HCEC 1CT (cell line): Measurements from ENCODE around the gene RAB25.

Experiments
- DNase-seq: peaks from one replicate; pipeline ENCODE4 v3.0.0-alpha.2; 2017

RAB25 gene

DNA sequence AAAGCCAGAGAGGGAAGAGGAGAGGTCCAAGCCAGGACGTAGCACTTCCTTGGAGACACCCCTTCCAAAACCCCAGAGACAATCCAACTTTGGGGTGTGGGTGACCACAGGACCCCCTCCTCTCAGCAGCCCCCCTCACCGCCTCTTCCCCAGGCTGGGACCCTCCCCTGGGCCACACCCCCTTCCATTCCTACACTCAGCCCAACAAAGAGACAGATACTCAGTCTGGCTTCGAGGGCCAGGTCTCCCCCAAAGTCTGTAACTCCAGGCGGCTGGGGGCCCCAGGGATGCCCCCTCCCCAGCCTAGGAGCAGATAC, 19.9 kb downstream of the RAB25 start:
- no peak for DNase-seq

- no peak for DNase-seq
Measured at GRCh38 chr1:156081180-156081916, 20.4 kb downstream of the RAB25 start.

DNA sequence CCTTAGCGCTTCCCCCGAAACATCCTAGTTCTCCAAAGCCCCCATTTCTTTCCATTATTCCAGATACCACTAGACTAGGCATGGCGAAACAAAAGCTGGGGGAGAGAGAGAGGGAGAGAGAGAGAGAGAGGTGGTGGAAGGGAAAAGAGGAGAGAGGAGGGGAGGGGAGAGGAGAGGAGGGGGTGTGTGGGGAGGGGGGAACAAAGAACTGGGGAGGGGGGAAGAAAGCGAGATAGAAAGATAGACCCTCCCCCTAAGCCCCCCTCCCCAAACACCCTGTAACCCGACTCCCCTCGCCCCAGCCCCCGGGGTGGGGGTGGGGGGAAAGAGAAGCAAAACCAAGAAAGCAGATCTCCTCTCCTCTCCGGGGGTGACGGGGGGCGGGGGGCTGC, 21.0 kb downstream of the RAB25 start:
- no peak for DNase-seq

- DNase-seq, result peak; percentile 52
Measured at GRCh38 chr1:156082309-156083091, 21.5 kb downstream of the RAB25 start, which contains the start of gene MEX3A. Gene MEX3A (minus strand): TSS chr1:156082465. CDS start chr1:156081998, 467 bp downstream.

DNA sequence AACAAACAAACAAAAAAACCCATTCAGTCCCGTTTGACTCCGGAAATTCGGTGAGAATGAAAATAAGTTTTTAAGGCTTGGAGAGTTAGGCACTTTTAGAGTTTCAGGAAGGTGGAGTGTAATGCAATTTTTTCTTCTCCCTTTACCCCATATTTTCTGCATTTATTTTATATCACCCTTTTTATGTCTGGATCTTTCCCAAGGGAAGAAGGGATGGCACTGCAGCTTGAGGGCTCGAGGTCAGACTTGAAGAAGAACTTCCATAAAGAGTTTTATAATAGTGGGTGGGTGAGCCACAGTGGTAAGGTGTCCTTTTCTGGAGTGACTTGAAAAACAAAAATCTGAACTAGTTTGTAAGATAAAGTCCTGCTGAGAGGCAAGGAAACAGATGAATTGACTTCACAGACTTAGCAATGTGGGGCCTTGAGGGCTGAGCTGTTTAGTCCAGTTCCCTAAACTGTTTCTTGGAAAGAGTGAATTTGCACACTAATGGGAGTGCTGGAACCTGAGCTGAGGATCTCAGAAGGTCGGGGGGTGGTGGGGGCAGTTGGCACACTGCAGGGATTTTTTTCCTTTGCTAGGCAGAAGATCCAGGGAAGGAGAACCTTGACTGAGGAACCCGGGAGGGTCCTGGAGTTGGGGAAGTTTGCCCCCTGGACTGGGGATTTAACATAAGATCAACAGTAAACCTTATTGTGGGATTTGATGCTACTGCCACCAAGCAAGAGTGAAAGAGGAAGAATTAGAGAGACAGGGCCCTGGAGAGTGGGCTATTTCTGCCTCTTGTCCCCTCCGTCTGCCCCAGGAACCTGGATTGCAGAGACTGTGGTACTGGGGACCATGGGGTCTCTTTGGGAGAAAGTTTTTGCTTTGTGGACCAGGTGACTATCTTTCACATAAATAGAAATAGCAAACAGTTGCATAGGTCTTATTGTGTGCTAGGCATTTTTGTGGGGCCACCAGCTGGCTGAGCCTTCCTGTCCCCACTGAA, 23.1 kb downstream of the RAB25 start:
- DNase-seq, result no peak

- DNase-seq, result no peak
Measured at GRCh38 chr1:156086256-156086662, 25.3 kb downstream of the RAB25 start.

- no peak for DNase-seq
Measured at GRCh38 chr1:156089704-156090103, 28.7 kb downstream of the RAB25 start.

- no peak for DNase-seq
Measured at GRCh38 chr1:156090138-156090839, 29.3 kb downstream of the RAB25 start.

GRCh38 chr1:156090840-156091188, 29.9 kb downstream of the RAB25 start:
- DNase-seq, result peak; percentile 62

- no peak for DNase-seq
Measured at GRCh38 chr1:156091610-156092009, 30.6 kb downstream of the RAB25 start.

- no peak for DNase-seq
Measured at GRCh38 chr1:156095906-156096508, 35.0 kb downstream of the RAB25 start.

DNA sequence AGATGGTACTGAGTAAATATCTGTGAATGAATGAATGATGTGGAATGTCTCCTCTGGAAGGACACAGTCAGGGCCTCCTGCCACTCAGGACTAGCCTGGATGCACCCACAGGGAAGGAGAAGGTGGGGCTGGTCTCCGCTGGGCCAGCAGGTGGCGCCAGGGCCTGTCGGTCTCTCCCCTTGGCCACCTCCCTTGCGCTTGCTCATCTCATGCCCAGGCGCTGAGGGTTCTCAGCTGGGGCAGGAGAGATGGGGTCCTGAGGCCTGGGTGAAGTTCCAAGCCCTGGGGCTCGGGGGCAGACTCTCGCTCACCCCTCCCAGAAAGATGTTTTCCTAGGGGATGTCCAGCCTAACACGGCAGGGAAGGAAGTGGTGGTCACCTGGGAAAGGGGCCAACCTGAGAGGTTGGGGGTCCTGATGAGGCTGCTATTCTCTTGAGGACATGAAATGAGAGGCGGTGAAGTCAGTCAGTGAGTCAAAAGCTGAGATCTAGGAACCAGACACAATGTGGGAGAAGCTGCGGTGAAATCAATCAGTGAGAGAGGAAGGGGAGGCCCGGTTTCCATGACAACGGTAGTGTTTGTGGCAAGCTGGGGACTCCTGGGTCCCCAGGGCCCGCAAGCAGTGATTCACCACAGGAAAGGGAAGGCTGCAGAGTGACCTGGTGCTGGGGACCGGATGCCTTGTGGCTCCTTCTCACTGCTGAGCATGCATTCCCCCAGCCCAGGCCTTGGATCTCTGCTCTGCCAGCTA, 35.9 kb downstream of the RAB25 start:
- peak; percentile 79 for DNase-seq

DNA sequence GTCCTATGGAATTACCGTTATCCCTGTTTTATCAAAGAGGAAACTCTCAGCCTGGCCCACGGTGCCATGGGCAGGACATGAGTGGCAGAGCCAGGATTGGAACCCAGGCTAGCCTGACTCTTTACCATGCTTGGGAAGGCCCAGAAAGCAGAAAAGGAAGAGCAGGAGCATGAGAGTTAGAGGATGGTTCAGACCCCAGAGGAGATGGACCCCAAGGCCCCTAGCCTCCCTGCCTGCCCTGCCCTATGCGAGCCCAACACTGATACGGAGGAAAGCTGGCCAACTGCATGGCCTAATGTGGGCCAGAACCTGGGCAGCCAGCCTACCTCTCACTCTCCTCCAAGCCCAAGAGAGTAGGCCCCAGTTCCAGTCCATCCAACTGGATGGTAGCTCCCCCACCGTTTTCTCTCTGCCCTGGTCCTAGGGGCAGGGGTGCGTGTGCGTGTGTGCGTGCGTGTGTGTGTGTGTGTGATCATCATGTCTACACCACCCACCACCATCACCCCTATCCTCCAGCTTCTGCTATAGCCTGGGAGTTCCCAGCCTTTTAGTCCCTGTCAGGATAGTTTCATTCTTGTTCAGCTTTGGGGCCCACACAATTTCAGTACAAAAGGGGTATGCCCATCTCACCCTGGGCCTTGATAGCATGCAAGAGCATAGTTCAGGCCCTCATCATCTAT, 36.7 kb downstream of the RAB25 start:
- no peak for DNase-seq

- no peak for DNase-seq
Measured at GRCh38 chr1:156098784-156099183, 37.8 kb downstream of the RAB25 start.

DNA sequence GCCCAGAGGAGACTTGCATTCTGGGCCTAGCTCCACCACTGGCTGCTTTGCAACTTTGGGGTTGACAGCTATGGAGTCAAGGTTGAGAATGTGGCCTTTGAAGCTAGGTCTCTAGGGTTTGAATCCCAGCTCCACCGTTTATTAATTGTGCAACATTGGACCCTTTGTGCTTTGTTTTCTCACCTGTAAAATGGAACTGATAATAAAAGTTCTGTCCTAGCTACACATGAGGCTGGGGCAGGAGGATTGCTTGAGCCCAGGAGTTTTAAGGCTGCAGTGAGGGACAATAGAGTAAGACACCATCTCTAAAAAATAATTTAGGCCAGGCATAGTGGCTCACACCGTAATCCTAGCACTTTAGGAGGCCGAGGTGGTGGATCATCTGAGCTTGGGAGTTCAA, 38.3 kb downstream of the RAB25 start:
- DNase-seq, result no peak

DNA sequence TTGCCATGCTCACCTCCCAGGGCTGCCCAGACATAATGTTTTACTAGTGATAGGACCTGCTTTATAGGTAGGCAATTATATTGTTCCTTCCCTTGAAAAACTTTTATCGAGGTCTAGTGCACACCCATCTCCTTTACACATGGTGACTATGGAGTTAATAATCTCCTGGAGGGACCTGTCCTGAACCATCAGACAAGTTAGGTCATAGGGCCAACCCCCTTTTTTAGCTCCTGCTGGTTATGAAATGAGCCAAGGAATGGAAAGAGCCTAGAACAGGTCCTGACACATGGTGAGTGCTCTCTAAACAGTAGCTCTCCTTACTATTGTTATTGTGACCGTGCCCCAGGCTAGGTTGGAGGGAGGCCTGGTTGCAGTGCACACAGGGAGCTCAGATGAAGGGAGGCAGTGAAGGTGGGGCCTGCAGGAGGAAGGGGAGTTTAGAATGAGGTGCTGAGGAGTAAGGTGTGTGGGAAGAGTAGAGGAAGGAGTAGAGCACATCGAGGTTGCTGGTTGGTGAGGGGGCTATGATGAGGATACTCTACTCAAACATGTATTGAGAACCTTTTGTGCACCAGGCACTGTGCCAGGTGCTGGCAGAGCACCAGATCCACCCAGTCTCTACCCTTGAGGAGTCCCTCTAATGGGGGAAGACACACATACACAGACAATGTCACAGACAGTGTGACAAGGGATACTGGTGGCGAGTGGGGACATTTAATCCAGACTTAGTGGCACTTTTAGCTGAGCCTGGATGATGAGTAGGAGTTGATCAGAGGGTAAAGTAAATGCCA, 39.4 kb downstream of the RAB25 start:
- DNase-seq, result no peak

DNA sequence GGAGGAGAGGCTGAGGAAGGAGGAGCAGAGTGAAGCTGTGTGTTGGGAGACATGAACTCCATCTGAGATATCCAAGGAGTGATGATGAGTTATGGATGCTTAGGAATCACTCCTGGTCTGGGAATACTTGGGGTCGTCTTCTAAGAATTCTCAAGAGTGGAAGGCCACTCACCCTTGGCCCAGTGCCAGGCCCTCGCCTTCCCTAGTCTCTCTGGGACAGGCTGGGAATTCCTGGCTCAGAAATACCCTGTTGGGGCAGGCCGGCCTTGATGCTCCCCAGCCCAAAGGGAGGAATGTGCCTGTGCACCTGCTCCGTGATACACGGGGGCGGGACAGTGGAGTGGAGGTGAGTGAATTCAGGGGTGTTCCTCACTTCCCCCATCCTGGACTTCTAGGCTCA, 40.9 kb downstream of the RAB25 start:
- no peak for DNase-seq

DNA sequence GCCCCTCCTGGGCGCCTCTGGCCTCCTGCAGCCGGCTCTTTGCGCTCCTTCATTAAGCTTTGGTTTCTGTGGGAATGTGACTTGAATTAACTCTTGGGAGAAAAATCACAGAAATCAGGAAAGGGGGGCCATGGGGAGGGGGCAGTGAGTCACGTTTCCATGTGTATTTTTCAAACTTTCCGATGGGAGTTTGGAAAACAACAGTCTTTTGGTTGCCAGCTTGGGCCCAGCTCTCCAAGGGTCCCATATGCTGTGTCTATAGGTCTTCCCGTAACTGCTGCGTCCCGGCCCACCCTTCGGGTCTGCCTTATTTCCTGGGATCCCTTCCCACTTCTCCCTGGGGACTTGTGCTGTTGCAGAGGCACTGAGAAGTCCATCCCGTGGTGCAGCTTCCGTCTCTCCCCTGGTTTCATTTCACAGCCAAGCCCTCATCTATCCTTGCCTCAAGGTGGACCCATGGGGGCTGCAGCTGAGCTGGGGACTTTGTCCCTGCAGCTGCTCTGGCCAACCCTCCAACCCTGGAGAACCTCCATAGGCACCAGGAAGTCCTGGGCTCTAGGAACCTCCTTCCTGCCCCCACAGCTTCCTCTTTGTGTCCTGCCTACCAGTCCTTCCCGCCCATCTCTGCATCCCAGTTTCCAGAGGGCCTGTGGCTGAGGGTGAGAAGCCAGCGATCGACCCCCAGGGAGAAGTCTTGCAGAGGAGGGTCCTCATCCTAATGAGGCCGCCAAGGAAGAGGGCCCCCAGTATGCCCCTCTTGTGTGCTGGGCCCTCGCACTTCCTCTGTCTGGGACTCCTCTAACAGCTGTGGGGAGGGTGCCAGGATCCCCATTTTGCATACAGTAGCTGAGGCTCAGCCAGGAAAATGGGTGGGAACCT, 41.9 kb downstream of the RAB25 start:
- DNase-seq, result no peak

DNA sequence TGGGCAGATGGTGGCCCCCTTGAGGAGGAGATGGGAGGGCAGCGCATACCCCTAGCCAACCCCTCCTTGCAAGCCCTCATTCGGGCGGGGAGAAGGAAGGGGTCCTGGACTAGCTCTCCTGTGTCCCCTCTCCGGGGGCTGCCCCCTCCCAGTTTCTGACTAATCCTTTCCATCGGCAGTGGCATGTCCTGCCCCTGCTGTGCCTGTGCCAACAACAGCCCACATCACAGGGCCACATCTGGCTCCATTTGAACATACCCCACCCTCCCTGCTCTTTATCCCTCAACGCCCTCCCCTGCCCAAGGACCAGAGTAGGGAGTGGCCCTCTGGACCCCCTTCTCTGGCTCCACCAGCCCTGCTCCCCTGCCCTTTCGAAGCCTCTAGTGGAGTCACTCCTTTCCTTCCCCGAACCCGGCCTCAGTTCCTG, 42.6 kb downstream of the RAB25 start:
- DNase-seq, result no peak
